HL-60 (cell line): ENCODE results near the gene NXPH2.

Source experiments
- DNase-seq, 2 experiments: peaks; one replicate each; pipeline ENCODE4 v3.0.0-alpha.2; 2010 to 2020; ENCODE audit warnings: low read depth in 1 of 2, low spot score in 1 of 2
- H3K27ac ChIP-seq: fragments of 250-450 bp; sonication (Bioruptor Pico); replicated peaks from 2 replicates; pipeline ENCODE4 v1.5.1; 2020; ENCODE audit warnings: mild to moderate bottlenecking, moderate library complexity
- H3K27me3 ChIP-seq: fragments of 250-450 bp; sonication (Bioruptor Pico); 2 replicates; pipeline ENCODE4 v1.5.1; 2021; ENCODE audit warnings: mild to moderate bottlenecking, moderate library complexity; ENCODE audit not compliant: insufficient read depth, poor library complexity, severe bottlenecking
- H3K4me3 ChIP-seq: replicated peaks from 2 replicates; pipeline ENCODE4 v1.5.1; 2011; ENCODE audit warnings: mild to moderate bottlenecking, control low read depth, low read length; ENCODE audit not compliant: insufficient read depth
- CTCF ChIP-seq: IDR thresholded peaks from one replicate; pipeline ENCODE4 v1.5.1; 2011; ENCODE audit warnings: low read length, control low read depth, inconsistent platforms; ENCODE audit not compliant: insufficient read depth
- GABPA ChIP-seq: IDR thresholded peaks from 2 replicates; pipeline ENCODE4 v1.6.1; 2012; ENCODE audit warnings: low read depth
- POLR2AphosphoS5 ChIP-seq: IDR thresholded peaks from 2 replicates; pipeline ENCODE4 v1.6.1; 2012; ENCODE audit warnings: low read depth
- SPI1 ChIP-seq: IDR thresholded peaks from 2 replicates; pipeline ENCODE4 v1.6.1; 2012; ENCODE audit warnings: low read depth, mild to moderate bottlenecking, borderline replicate concordance
- TF ChIP-seq, protein P1 (sequence below): IDR thresholded peaks from 2 replicates; pipeline ENCODE4 v1.6.1; 2012; ENCODE audit warnings: low read depth; ENCODE audit not compliant: insufficient replicate concordance

NXPH2 gene

DNA sequence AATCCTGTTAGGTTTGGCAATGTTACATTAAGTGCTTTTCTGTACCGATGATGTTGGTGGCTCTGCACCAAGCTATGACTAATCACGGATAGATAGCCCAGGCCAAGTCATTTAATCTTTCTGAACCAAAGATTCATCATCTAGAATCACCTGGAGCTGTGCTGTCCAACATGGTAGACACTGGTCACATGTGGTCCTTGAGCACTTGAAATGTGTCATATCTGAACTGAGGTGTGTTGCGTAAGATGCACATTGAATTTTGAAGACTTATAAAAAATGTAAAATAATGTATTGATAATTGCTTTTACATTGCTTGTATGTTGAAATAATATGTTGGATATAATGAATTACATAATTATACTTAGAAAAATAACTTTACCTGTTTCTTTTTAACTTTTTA is 39.8 kb upstream of the NXPH2 start:
- H3K27me3 ChIP-seq = no peaks in the 10 kb centered on the region
- no peak overlapping the region for H3K4me3 ChIP-seq
- DNase-seq = no peak
- TF ChIP-seq, protein P1, sequence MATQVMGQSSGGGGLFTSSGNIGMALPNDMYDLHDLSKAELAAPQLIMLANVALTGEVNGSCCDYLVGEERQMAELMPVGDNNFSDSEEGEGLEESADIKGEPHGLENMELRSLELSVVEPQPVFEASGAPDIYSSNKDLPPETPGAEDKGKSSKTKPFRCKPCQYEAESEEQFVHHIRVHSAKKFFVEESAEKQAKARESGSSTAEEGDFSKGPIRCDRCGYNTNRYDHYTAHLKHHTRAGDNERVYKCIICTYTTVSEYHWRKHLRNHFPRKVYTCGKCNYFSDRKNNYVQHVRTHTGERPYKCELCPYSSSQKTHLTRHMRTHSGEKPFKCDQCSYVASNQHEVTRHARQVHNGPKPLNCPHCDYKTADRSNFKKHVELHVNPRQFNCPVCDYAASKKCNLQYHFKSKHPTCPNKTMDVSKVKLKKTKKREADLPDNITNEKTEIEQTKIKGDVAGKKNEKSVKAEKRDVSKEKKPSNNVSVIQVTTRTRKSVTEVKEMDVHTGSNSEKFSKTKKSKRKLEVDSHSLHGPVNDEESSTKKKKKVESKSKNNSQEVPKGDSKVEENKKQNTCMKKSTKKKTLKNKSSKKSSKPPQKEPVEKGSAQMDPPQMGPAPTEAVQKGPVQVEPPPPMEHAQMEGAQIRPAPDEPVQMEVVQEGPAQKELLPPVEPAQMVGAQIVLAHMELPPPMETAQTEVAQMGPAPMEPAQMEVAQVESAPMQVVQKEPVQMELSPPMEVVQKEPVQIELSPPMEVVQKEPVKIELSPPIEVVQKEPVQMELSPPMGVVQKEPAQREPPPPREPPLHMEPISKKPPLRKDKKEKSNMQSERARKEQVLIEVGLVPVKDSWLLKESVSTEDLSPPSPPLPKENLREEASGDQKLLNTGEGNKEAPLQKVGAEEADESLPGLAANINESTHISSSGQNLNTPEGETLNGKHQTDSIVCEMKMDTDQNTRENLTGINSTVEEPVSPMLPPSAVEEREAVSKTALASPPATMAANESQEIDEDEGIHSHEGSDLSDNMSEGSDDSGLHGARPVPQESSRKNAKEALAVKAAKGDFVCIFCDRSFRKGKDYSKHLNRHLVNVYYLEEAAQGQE = no peak
- no peak for TF ChIP-seq GABPA
- no peak for TF ChIP-seq POLR2AphosphoS5
- no peak for TF ChIP-seq SPI1
- no peak for TF ChIP-seq CTCF
- no peak overlapping the region for H3K27ac ChIP-seq

- no peak for TF ChIP-seq POLR2AphosphoS5
- no peak for TF ChIP-seq CTCF
- no peak for TF ChIP-seq SPI1
- no peak for TF ChIP-seq GABPA
- TF ChIP-seq, protein P1 = no peak
- DNase-seq = no peak
- no peaks in the 10 kb centered on the region for H3K27me3 ChIP-seq
- H3K4me3 ChIP-seq = no peak overlapping the region
- no peak overlapping the region for H3K27ac ChIP-seq
Measured at GRCh38 chr2:138818556-138818955, 38.4 kb upstream of the NXPH2 start.

- H3K27me3 ChIP-seq = no peaks in the 10 kb centered on the region
- TF ChIP-seq CTCF (peak; percentile 36), POLR2AphosphoS5 (no peak), SPI1 (no peak)
- TF ChIP-seq, protein P1 = no peak
- H3K27ac ChIP-seq = no peak overlapping the region
- no peak overlapping the region for H3K4me3 ChIP-seq
- peak; percentile 61 to 69 for DNase-seq
Measured at GRCh38 chr2:138814123-138814898, 34.1 kb upstream of the NXPH2 start.
